OCI-LY1 (cell line): ENCODE results near the gene PES1.

Experiments used
- CTCF ChIP-seq: fragments of 200-600 bp; sonication (generic), shearing (Covaris generic); IDR thresholded peaks from 2 replicates; pipeline ENCODE4 v1.5.1; 2017; ENCODE audit warnings: mild to moderate bottlenecking, antibody characterized with exemption, low read length, moderate library complexity, mixed read lengths
- EZH2 ChIP-seq: fragments of 200-600 bp; sonication (generic), shearing (Covaris generic); IDR thresholded peaks from 2 replicates; pipeline ENCODE4 v1.8.0; 2017; ENCODE audit warnings: borderline replicate concordance, mixed run types, mild to moderate bottlenecking, antibody characterized with exemption, low read length, moderate library complexity, mixed read lengths

GRCh38 chr22:30610299-30610698 is 18.6 kb upstream of the PES1 start:
- TF ChIP-seq CTCF (no peak), EZH2 (no peak)
